HepG2 (cell line): Measurements from ENCODE around the gene TTC23L. TPM values are rescaled to one million over a fixed set of nuclear protein-coding genes. Genes with fewer than 3 reads are reported as not detected.

Experiments used
- CBX1 ChIP-seq: IDR thresholded peaks from one replicate; pipeline ENCODE4 v1.6.1; 2016; ENCODE audit warnings: antibody characterized with exemption, low read depth
- CREB1 ChIP-seq, 2 experiments: fragments of 450-650 bp in 1 of 2; IDR thresholded peaks; 2 replicates each; pipeline ENCODE4 v1.6.1; 2016 to 2017; ENCODE audit warnings: control low read depth in 1 of 2, mild to moderate bottlenecking in 1 of 2, missing compliant biosample characterization in 1 of 2, missing genetic modification characterization in 1 of 2
- ELK4 ChIP-seq: sonication (generic); formaldehyde crosslinking; IDR thresholded peaks from 2 replicates; pipeline ENCODE4 v1.9.0; 2021; ENCODE audit warnings: missing genetic modification reagents, borderline replicate concordance
- ERF ChIP-seq: IDR thresholded peaks from 2 replicates; pipeline ENCODE4 v1.6.1; 2018; ENCODE audit warnings: missing biosample characterization, missing genetic modification reagents
- HCFC1 ChIP-seq: fragments of 150-350 bp; IDR thresholded peaks from 2 replicates; pipeline ENCODE4 v1.6.1; 2014; ENCODE audit warnings: low read depth, low read length
- HMGA1 ChIP-seq: sonication (generic); formaldehyde crosslinking; conservative IDR thresholded peaks from 2 replicates; pipeline ENCODE4 v1.4.0; 2020; ENCODE audit warnings: missing genetic modification reagents
- HNF4G ChIP-seq, 2 experiments: sonication (generic) in 1 of 2; formaldehyde crosslinking in 1 of 2; IDR thresholded peaks; 2 replicates each; pipeline versions ENCODE4 v1.4.0 to v1.6.1; 2011 to 2020; ENCODE audit warnings: borderline replicate concordance in 2 of 2, low read depth in 2 of 2, mild to moderate bottlenecking in 2 of 2, low read length in 1 of 2, missing genetic modification reagents in 1 of 2, moderate library complexity in 1 of 2
- HNRNPLL ChIP-seq: fragments of 200-400 bp; formaldehyde crosslinking; IDR thresholded peaks from 2 replicates; pipeline ENCODE4 v1.6.1; 2017; ENCODE audit warnings: mild to moderate bottlenecking, low read depth, low read length; ENCODE audit not compliant: poor library complexity, severe bottlenecking
- HOXA9 ChIP-seq: sonication (generic); formaldehyde crosslinking; IDR thresholded peaks from 2 replicates; pipeline ENCODE4 v1.8.1; 2022; ENCODE audit warnings: missing genetic modification reagents, mild to moderate bottlenecking, moderate library complexity, borderline replicate concordance
- KLF15 ChIP-seq: sonication (generic); formaldehyde crosslinking; IDR thresholded peaks from 2 replicates; pipeline ENCODE4 v1.8.1; 2023; ENCODE audit warnings: borderline replicate concordance, mild to moderate bottlenecking, inconsistent platforms, missing genetic modification reagents, mixed read lengths
- NCOA2 ChIP-seq: sonication (generic); formaldehyde crosslinking; IDR thresholded peaks from 2 replicates; pipeline ENCODE4 v1.8.0; 2022; ENCODE audit warnings: inconsistent platforms
- NRL ChIP-seq: sonication (generic); formaldehyde crosslinking; IDR thresholded peaks from 2 replicates; pipeline ENCODE4 v1.5.0; 2020; ENCODE audit warnings: missing genetic modification reagents, mild to moderate bottlenecking, moderate library complexity, borderline replicate concordance
- SOX13 ChIP-seq, 3 experiments: fragments of 450-650 bp in 1 of 3; sonication (generic) in 1 of 3; formaldehyde crosslinking in 1 of 3; IDR thresholded peaks in 2 of 3; conservative IDR thresholded peaks in 1 of 3; 2 replicates each; pipeline versions ENCODE4 v1.5.0 to v1.6.1; 2016 to 2020; ENCODE audit warnings: antibody characterized with exemption in 1 of 3, mild to moderate bottlenecking in 1 of 3, missing compliant biosample characterization in 1 of 3, missing genetic modification reagents in 1 of 3, moderate library complexity in 1 of 3
- SP140L ChIP-seq: sonication (generic); formaldehyde crosslinking; IDR thresholded peaks from 2 replicates; pipeline ENCODE4 v1.4.0; 2020; ENCODE audit warnings: missing genetic modification reagents, borderline replicate concordance
- SRSF1 ChIP-seq: fragments of 200-400 bp; formaldehyde crosslinking; optimal IDR thresholded peaks from 2 replicates; pipeline ENCODE3; 2017; ENCODE audit warnings: mild to moderate bottlenecking, low read depth, low read length, moderate library complexity
- SYNCRIP ChIP-seq: fragments of 200-400 bp; formaldehyde crosslinking; IDR thresholded peaks from 2 replicates; pipeline ENCODE4 v1.6.1; 2018; ENCODE audit warnings: mild to moderate bottlenecking, low read depth, low read length; ENCODE audit not compliant: insufficient read depth
- TAF1 ChIP-seq: sonication (generic); formaldehyde crosslinking; IDR thresholded peaks from 2 replicates; pipeline ENCODE4 v1.4.0; 2020; ENCODE audit warnings: missing genetic modification reagents
- ZFP36L1 ChIP-seq: sonication (generic); formaldehyde crosslinking; IDR thresholded peaks from 2 replicates; pipeline ENCODE4 v1.8.0; 2022; ENCODE audit warnings: mild to moderate bottlenecking, missing genetic modification reagents, moderate library complexity
- ZMAT3 ChIP-seq: sonication (generic); formaldehyde crosslinking; conservative IDR thresholded peaks from 2 replicates; pipeline ENCODE4 v1.7.0; 2021; ENCODE audit warnings: missing genetic modification reagents
- ZNF3 ChIP-seq: IDR thresholded peaks from 2 replicates; pipeline ENCODE4 v1.7.0; 2017; ENCODE audit warnings: inconsistent platforms
- ZNF44 ChIP-seq: sonication (generic); formaldehyde crosslinking; IDR thresholded peaks from 2 replicates; pipeline ENCODE4 v1.5.1; 2020; ENCODE audit warnings: mild to moderate bottlenecking, missing genetic modification reagents
- ZNF543 ChIP-seq: sonication (generic); formaldehyde crosslinking; IDR thresholded peaks from 2 replicates; pipeline ENCODE4 v1.4.0; 2020; ENCODE audit warnings: mild to moderate bottlenecking, missing genetic modification reagents
- ZNF557 ChIP-seq: sonication (generic); formaldehyde crosslinking; IDR thresholded peaks from 2 replicates; pipeline ENCODE4 v1.4.0; 2020; ENCODE audit warnings: missing genetic modification reagents
- ZNF766 ChIP-seq: sonication (generic); formaldehyde crosslinking; IDR thresholded peaks from 2 replicates; pipeline ENCODE4 v1.5.0; 2020; ENCODE audit warnings: missing genetic modification reagents, borderline replicate concordance
- ZNF83 ChIP-seq: sonication (generic); formaldehyde crosslinking; IDR thresholded peaks from 2 replicates; pipeline ENCODE4 v1.4.0; 2020; ENCODE audit warnings: missing genetic modification reagents, mild to moderate bottlenecking, borderline replicate concordance
- ZSCAN9 ChIP-seq: IDR thresholded peaks from 2 replicates; pipeline ENCODE4 v1.6.1; 2016; ENCODE audit warnings: borderline replicate concordance
- polyA plus RNA-seq, 8 experiments: library from polyadenylated mRNA; depleted of rRNA in 3 of 8; stranded (reverse) in 7 of 8; unstranded in 1 of 8; fragments of >200 nt; fragmentation: Illumina TruSeq in 4 of 8; extraction: Trizol in 4 of 8; gene quantifications; 2 replicates each; pipeline versions ENCODE4 v1.2.1 to v1.2.3, GENCODE V29; 2011 to 2016; ENCODE audit warnings: low read depth in 4 of 8, missing spikeins in 1 of 8, mixed read lengths in 1 of 8; ENCODE audit not compliant: insufficient read depth in 1 of 8
- total RNA-seq, 5 experiments: library from RNA; depleted of rRNA; stranded (reverse); fragments of >200 nt; fragmentation: Illumina TruSeq; extraction: Trizol; gene quantifications; 2 replicates each; pipeline ENCODE4 v1.2.3, GENCODE V29; 2016; ENCODE audit warnings: low read depth in 1 of 5
- TF ChIP-seq, protein P1 (sequence below): sonication (generic); formaldehyde crosslinking; IDR thresholded peaks from 2 replicates; pipeline ENCODE4 v1.8.1; 2023; ENCODE audit warnings: mild to moderate bottlenecking, missing genetic modification reagents

The TTC23L gene
- total and polyA plus RNA-seq, 2 of the 13 experiments (the other 11 are each of a cell fraction or from before 2014, with no cell fraction given): 0.37 to 1.4 TPM

GRCh38 chr5:34838785-34839714 is at the start of gene TTC23L (continued):
- TF ChIP-seq SOX13 (IDR thresholded peaks at IDR 0.05) (no peak; the same call in 1 of the 2 replicates), SOX13 (CRISPR knock-in tag; conservative IDR thresholded peaks at IDR 0.05 in 1 of 2, IDR thresholded peaks at IDR 0.05 in 1 of 2) (peak in 1 of 2 experiments; percentile 48; a peak in 1 of 4 replicates), ZNF543 (CRISPR knock-in tag) (peak; percentile 95), ZNF3 (CRISPR knock-in tag) (no peak; the same call in 1 of the 2 replicates), ZNF83 (CRISPR knock-in tag) (peak; percentile 43; the same call in 1 of the 2 replicates), ZNF557 (CRISPR knock-in tag) (0 out of 2 replicates have a peak, but pooled peaks have one; percentile 58), ZFP36L1 (CRISPR knock-in tag) (peak; percentile 90; the same call in 1 of the 2 replicates), KLF15 (CRISPR knock-in tag) (no peak; the same call in 1 of the 2 replicates), HNRNPLL (peak; percentile 92), NCOA2 (CRISPR knock-in tag) (peak; percentile 60), SRSF1 (no peak), SP140L (no peak), TAF1 (CRISPR knock-in tag) (peak; percentile 89), SYNCRIP (no peak), CBX1 (peak; percentile 45), ELK4 (CRISPR knock-in tag) (peak; percentile 22; the same call in 1 of the 2 replicates), NRL (peak; percentile 93; the same call in 1 of the 2 replicates), HOXA9 (CRISPR knock-in tag) (no peak), ZMAT3 (CRISPR knock-in tag) (peak; percentile 76; the same call in 1 of the 2 replicates), HMGA1 (CRISPR knock-in tag) (no peak), ZNF44 (peak; percentile 97), HNF4G (IDR thresholded peaks at IDR 0.05; ENCODE audit: borderline replicate concordance, low read depth, low read length) (peak; percentile 63; the same call in 1 of the 2 replicates), HNF4G (CRISPR knock-in tag; IDR thresholded peaks at IDR 0.05; ENCODE audit: borderline replicate concordance, low read depth) (peak; percentile 70; the same call in 1 of the 2 replicates), ERF (peak; percentile 69; the same call in 1 of the 2 replicates), ZSCAN9 (0 out of 2 replicates have a peak, but pooled peaks have one; percentile 59), CREB1 (IDR thresholded peaks at IDR 0.05) (peak; percentile 47; the same call in 1 of the 2 replicates), CREB1 (CRISPR knock-in tag; IDR thresholded peaks at IDR 0.05) (0 out of 2 replicates have a peak, but pooled peaks have one; percentile 33), ZNF766 (peak; percentile 72), HCFC1 (peak; percentile 27; the same call in 1 of the 2 replicates)
- TF ChIP-seq, protein P1, sequence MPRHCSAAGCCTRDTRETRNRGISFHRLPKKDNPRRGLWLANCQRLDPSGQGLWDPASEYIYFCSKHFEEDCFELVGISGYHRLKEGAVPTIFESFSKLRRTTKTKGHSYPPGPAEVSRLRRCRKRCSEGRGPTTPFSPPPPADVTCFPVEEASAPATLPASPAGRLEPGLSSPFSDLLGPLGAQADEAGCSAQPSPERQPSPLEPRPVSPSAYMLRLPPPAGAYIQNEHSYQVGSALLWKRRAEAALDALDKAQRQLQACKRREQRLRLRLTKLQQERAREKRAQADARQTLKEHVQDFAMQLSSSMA (CRISPR knock-in tag): peak; percentile 74; the same call in 1 of the 2 replicates
